DND-41 (cell line): ENCODE results near the gene NDUFAF5.

Source experiments
- ATAC-seq: fragments of 200-7000 bp; cut with Tn5 transposase; 3 replicates; pipeline ENCODE4 v1.9.1; 2021; ENCODE audit warnings: low read depth; ENCODE audit not compliant: insufficient read depth
- DNase-seq: peaks from one replicate; pipeline ENCODE4 v3.0.0-alpha.2; 2020
- H2AFZ ChIP-seq: 2 replicates; pipeline ENCODE4 v1.6.0; 2012; ENCODE audit warnings: low read depth, low read length
- H3K27ac ChIP-seq: 2 replicates; pipeline ENCODE4 v1.5.1; 2012; ENCODE audit warnings: low read length, inconsistent platforms
- H3K27me3 ChIP-seq: fragments of 200-600 bp; sonication (generic); 2 replicates; pipeline ENCODE4 v1.6.0; 2012; ENCODE audit warnings: low read length, mild to moderate bottlenecking, inconsistent platforms; ENCODE audit not compliant: insufficient read depth, poor library complexity
- H3K36me3 ChIP-seq: 2 replicates; pipeline ENCODE4 v1.5.1; 2012; ENCODE audit warnings: low read length, inconsistent platforms; ENCODE audit not compliant: insufficient read depth
- H3K4me1 ChIP-seq: 2 replicates; pipeline ENCODE4 v1.5.1; 2012; ENCODE audit warnings: mild to moderate bottlenecking, low read length; ENCODE audit not compliant: insufficient read depth
- H3K4me2 ChIP-seq: 2 replicates; pipeline ENCODE4 v1.6.0; 2012; ENCODE audit warnings: mild to moderate bottlenecking, moderate library complexity, low read length, inconsistent platforms; ENCODE audit not compliant: insufficient read depth
- H3K4me3 ChIP-seq, 2 experiments: fragments of 200-600 bp in 1 of 2; shearing (Covaris generic) in 1 of 2; 2 replicates each; pipeline ENCODE4 v1.5.1; 2012 to 2016; ENCODE audit warnings: inconsistent platforms in 2 of 2, low read length in 2 of 2, mild to moderate bottlenecking in 2 of 2, low read depth in 1 of 2, moderate library complexity in 1 of 2
- H3K79me2 ChIP-seq: 2 replicates; pipeline ENCODE4 v1.6.0; 2012; ENCODE audit warnings: low read length, inconsistent platforms; ENCODE audit not compliant: insufficient read depth
- H3K9ac ChIP-seq: 2 replicates; pipeline ENCODE4 v1.6.0; 2012; ENCODE audit warnings: low read depth, mild to moderate bottlenecking, inconsistent platforms, low read length, moderate library complexity
- H3K9me3 ChIP-seq: 2 replicates; pipeline ENCODE4 v1.5.1; 2012; ENCODE audit warnings: low read length, moderate library complexity, mild to moderate bottlenecking, inconsistent platforms; ENCODE audit not compliant: insufficient read depth, severe bottlenecking
- H4K20me1 ChIP-seq: 2 replicates; pipeline ENCODE4 v1.6.0; 2012; ENCODE audit warnings: low read length; ENCODE audit not compliant: insufficient read depth
- CTCF ChIP-seq: IDR thresholded peaks from 2 replicates; pipeline ENCODE4 v1.5.1; 2012; ENCODE audit warnings: borderline replicate concordance, low read length, moderate library complexity, mild to moderate bottlenecking; ENCODE audit not compliant: poor library complexity, severe bottlenecking; ENCODE audit errors: extremely low read depth
- EZH2 ChIP-seq: IDR thresholded peaks from 3 replicates; pipeline ENCODE4 v1.6.1; 2012; ENCODE audit warnings: borderline replicate concordance, low read depth, mild to moderate bottlenecking, moderate library complexity, low read length, inconsistent platforms; ENCODE audit not compliant: severe bottlenecking

The NDUFAF5 gene

GRCh38 chr20:13825465-13825864 lies 40.6 kb downstream of the NDUFAF5 start:
- H3K4me1 ChIP-seq, result no peaks in the 10 kb centered on the region
- H3K27ac ChIP-seq, result no peak overlapping the region
- no peak overlapping the region for H3K4me2 ChIP-seq
- DNase-seq (no peak), ATAC-seq (no peak)
- H4K20me1 ChIP-seq, result no peaks in the 10 kb centered on the region
- H3K9me3 ChIP-seq, result no peaks in the 10 kb centered on the region
- no peak overlapping the region for H3K9ac ChIP-seq
- no peak overlapping the region for H2AFZ ChIP-seq
- H3K4me3 ChIP-seq, result no peak overlapping the region
- no peaks in the 10 kb centered on the region for H3K79me2 ChIP-seq
- TF ChIP-seq EZH2 (no peak), CTCF (no peak)
- peaks cover 4% of the 10 kb centered on the region for H3K27me3 ChIP-seq
- no peaks in the 10 kb centered on the region for H3K36me3 ChIP-seq

- H3K9me3 ChIP-seq, result no peaks in the 10 kb centered on the region
- no peak overlapping the region for H3K4me2 ChIP-seq
- DNase-seq (no peak), ATAC-seq (no peak)
- no peak overlapping the region for H3K27ac ChIP-seq
- H3K4me1 ChIP-seq, result no peaks in the 10 kb centered on the region
- no peak overlapping the region for H2AFZ ChIP-seq
- H3K36me3 ChIP-seq, result no peaks in the 10 kb centered on the region
- no peak for TF ChIP-seq EZH2
- TF ChIP-seq CTCF, result no peak
- peaks cover 4% of the 10 kb centered on the region for H3K27me3 ChIP-seq
- H3K9ac ChIP-seq, result no peak overlapping the region
- no peaks in the 10 kb centered on the region for H4K20me1 ChIP-seq
- no peak overlapping the region for H3K4me3 ChIP-seq
- H3K79me2 ChIP-seq, result no peaks in the 10 kb centered on the region
Measured at GRCh38 chr20:13831476-13831875, 46.6 kb downstream of the NDUFAF5 start.

GRCh38 chr20:13838664-13839063 lies 53.8 kb downstream of the NDUFAF5 start:
- ATAC-seq, result no peak

More at GRCh38 chr20:13838664-13839063, 53.8 kb downstream of the NDUFAF5 start:
- Histone ChIP-seq H4K20me1 (no peaks in the 10 kb centered on the region), H3K9ac (no peak overlapping the region), H3K4me3 (no peak overlapping the region), H3K4me1 (no peaks in the 10 kb centered on the region), H3K9me3 (no peaks in the 10 kb centered on the region), H3K4me2 (no peak overlapping the region), H3K27ac (no peak overlapping the region), H3K79me2 (no peaks in the 10 kb centered on the region), H3K27me3 (peaks cover 26% of the 10 kb centered on the region), H2AFZ (no peak overlapping the region), H3K36me3 (no peaks in the 10 kb centered on the region)
- TF ChIP-seq CTCF (no peak), EZH2 (no peak)
- DNase-seq, result no peak
